ENCODE data around the gene DBF4B.

Gene DBF4B

DNA sequence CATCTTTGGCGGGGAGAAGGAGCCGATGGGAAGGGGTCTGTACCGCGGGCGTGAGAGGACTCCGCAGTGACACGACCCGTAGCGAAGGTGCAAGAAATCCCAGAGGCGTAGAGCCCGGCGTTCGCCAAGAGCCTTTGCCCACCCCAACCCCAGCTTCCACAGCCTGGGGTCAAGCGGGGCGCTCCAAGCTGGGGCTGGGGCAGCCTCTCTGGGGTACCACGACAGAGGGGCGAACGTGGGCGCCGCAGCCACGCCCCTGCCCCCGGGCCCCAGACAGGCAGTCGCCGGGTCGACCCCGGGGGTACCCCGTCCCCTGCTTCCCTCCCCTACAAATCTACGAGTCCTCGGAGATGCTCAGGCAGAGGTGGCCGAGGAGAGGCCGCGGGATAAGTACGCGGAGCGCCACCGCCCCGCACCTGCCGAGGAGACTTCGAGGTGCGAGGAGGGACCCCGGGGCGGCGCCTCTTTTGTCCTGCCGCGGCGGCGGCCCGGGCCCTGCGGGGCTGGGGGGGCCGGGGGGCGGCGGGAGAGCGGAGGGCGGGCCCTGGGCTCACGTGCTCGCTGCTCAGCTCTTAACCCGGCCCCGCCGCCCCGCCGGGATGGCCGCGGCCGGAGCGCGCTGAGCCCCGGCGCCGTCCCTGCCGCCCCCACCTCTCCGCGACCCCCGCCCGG lies 50.1 kb downstream of the DBF4B start, which contains the start of gene ADAM11:
Gene ADAM11, plus strand, starts transcription at position 575 of the 672 bp plus-strand sequence. CDS start 212 bp downstream, outside the sequence.
- DNase-seq (ENCODE audit: extremely low spot score, insufficient read length, low read depth) (no peak), FAIRE-seq (no peak)

DNA sequence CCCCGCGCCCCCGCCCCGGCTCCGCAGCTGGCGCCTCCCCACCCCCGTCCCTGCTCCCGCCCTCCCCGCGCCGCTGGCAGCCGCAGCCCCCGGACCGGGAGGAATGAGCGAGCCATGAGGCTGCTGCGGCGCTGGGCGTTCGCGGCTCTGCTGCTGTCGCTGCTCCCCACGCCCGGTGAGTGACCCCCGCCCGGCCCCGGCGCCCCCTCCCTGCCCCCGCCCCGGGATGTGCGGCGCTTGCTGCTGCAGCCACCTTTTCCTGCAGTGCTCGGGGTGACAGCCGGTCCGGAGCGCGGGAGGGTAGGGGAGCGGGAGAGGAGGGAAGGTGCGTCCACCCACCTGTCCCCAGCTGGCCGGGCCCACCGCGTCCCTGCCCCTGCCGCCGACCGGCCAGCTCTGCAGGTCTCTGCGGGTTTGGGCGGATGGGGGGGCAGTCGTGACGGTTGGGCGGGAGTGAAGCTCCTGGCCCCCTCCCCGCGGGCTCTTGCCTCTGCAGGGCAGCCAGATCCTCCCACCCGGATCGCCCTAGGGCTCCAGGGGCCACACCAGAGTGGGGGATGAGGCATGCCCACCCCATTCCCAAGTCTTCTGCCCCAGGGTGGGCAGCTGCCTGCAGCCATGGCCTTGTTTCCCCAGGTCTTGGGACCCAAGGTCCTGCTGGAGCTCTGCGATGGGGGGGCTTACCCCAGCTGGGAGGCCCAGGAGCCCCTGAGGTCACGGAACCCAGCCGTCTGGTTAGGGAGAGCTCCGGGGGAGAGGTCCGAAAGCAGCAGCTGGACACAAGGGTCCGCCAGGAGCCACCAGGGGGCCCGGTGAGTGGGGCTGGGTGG lies 50.8 kb downstream of the DBF4B start:
- FAIRE-seq (no peak), DNase-seq (ENCODE audit: extremely low spot score, insufficient read length, low read depth) (no peak)

DNA sequence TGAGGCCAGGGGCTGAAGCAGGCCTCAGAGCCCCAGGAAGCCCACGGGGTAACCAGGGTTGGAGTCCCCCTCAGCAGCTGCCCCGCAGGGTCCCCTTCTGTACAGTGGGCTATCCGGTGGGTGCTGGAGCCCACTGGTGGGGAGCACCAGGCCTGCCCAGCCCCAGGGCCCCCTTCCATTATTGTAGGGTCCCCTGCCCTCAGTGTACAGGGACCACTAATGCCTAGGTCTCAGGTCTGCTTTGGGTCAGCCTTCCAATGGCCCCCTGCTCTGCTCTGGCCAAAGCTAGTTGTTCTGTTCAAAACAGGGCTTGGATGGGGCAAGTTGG lies 51.4 kb downstream of the DBF4B start:
- FAIRE-seq (no peak), DNase-seq (ENCODE audit: extremely low spot score, insufficient read length, low read depth) (no peak)

DNA sequence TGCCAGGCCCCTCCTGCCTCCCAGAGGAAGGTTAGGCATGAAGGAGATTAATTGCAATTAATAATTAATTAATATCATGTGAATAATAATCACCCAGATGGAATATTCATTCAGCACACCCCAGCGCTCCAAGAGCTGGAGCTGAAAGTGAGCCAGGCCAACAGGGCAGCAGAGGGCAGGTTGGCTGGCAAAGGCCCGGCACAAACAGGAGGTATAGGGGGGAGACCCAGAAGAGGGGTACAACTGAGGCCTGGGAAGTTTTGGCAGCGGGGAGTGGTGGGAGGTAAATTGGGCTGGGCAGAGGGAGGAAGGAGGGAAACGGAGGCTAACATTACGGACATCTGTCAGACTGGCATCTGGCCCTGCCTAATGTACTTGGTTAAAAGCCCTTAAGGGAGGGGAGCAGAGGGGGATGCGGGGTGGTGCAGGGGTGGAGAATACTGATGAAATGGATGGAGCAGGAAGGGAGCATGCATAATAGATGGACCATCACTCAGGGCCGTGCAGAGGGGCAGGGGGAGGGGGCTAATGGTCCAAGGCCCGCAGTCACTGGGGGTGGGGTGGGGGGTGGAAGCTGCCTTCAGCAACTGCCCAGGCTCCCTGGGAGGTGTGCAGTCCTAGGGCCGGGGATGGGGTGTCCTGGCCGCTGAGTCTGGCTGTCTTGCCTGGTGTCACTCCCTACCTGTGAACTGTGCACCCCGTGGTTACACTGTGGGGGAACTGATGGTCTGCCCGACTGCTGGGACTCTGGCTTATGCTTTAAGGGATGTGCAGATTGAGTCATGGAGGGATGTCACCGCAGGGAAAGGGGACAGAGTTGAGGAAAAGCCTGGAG lies 52.2 kb downstream of the DBF4B start:
- no peak for DNase-seq (ENCODE audit: extremely low spot score, insufficient read length, low read depth)
- FAIRE-seq: no peak

DNA sequence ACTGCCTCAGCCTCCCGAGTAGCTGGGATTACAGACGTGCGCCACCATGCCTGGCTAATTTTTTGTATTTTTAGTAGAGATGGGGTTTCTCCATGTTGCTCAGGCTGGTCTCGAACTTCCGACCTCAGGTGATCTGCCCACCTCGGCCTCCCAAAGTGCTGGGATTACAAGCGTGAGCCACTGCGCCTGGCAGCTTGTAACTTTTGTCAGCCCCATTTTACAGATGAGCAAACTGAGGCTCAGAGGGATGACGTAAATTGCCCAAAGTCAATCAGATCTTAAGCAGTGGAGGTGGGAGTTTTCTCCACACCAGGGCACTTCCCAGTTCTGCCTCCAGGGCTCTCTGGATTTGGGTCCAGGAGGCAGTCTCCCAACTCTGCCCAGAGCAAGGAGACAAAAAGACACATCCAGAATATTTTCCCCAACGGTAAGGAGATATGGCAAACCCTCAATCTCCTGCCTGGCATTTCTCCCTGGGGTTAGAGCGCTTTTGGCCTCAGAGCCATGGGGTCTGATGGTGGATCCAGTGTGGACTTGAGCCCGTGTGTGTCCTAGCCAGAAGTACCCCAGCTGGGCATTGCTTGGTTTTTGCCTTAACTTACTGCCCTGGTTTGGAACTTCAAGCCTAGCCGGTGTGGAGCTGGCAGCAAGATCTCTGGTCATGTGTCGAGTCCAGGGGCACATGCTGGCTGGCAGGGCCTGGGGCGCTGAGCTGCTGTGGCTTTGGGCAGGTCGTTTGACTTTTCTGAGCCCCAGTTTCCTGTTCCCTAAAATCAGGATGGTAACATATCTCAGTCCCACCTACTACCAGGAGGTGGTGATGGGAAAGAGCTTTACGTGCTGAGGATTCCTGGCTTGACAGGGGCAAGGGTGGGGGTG lies 53.7 kb downstream of the DBF4B start:
- no peak for DNase-seq (ENCODE audit: extremely low spot score, insufficient read length, low read depth)
- FAIRE-seq: no peak

DNA sequence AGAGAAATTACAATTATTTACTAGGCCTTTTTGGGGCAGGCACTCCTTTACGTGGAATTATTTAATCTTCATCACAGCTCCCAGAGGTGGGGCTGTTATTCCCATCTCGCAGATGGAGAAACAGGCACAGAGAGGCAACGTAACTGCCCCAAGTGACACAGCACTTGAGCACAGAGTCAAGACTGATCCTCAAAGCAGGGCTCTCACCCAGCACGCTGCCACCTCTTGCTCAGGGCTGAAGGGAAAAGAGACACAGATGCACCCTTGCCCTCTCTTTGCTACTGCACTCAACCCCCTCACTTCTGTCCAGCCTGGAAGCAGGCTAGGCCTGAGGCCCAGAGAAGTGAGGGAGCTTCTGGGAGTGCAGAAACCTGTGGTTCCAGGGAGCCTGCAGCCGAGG lies 54.7 kb downstream of the DBF4B start:
- DNase-seq (ENCODE audit: extremely low spot score, insufficient read length, low read depth) (no peak), FAIRE-seq (no peak)

DNA sequence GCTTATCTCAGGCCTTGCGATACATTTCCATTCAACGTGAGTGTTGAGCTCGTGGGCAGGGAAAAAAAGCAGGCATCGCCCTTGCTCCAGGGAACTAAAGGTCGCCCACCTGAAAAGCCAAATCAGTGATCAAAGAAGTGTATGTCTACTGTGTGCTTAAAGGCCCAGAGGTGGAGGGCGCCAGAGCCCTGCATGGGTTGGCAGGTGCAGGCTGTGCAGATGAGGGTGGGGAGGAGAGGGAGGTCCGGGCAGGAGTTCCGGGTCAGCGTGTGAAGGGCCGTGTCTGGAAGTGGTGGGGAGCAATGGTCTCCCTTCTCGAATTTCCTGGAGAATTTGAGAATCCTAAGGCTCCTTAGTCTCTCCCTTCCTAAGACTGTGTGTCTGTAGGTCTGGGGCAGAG lies 57.5 kb downstream of the DBF4B start:
- FAIRE-seq: no peak
- DNase-seq (ENCODE audit: extremely low spot score, insufficient read length, low read depth): no peak

DNA sequence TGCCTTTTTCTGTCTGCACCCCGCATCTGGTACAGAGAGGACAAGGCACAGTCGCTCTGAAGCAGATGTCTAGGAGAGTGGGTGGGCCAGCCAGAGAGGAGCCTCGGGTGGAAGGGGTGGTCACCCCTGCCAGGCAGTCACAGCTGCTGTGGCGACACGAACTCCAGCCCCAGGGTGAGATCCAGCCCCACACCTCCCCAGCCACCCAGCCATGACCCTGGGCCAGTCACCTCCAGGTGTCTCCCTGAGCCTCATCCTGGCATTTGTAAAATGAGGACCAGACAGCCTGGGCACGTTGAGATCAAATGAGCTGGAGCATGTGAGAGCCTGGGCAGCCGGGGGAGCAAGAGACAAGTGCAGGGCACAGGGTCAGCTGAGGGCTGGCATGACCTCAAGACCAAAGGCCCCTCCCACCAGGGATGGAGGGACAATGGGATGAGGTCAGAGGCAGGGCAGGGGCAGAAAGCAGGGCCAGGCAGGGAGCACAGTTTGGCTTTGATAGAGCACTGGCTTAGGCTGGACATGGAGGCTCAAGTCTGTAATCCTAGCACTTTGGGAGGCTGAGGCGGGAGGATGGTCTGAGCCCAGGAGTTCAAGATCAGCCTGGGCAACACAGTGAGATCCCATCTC lies 58.1 kb downstream of the DBF4B start:
- FAIRE-seq (no peak), DNase-seq (ENCODE audit: extremely low spot score, insufficient read length, low read depth) (no peak)

DNA sequence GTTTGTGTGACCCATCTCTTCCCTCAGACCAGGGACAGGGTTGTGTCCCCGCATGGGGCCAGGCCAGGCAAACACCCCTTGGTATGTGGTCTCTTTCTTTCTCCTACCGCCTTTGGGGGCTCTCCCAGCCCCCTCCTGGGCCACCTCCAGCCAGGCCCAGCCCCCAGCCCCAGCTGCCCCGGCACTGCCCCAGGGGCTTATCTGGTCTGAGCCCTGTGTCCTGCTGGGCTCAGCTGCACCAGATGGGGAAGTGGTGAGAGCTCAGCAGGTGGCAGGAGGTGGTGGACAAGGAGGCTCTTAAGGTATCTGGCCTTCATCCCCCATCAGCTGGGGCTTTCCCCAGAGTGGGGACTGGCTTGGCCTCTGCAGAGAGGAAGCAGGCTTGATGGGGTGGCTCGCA lies 59.0 kb downstream of the DBF4B start:
- DNase-seq (ENCODE audit: extremely low spot score, insufficient read length, low read depth): no peak
- FAIRE-seq: peak; percentile 9

DNA sequence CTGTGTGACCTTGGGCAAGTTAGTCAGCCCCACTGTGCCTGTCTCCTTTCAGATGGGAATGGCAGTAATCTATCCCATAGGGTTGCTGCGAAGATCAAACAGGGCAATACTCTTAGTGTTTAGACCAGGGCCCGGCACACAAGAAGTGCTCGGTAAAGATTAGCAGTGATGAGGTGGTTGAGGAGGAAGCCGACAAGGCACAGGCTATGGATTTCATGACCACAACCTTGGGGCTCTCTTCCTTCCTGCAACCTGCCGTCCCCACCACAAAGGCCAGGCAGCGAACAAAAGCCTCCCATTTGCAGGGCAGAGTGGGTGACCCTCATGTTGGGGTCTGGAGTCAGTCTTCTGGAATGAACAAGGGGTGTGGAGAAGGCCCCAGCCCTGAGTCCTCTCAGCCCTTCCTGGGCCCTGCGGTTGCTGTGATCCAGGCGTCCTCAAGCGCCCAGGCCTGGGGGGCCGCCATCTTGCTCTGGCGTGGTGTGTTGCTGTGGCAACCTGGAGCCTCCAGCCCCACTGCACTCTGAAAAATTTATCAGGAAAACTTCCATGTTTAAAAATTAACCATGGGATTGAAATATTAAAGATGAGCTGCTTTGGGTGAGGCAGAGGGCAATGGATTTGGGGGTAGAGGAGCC lies 60.2 kb downstream of the DBF4B start:
- no peak for DNase-seq (ENCODE audit: extremely low spot score, insufficient read length, low read depth)
- FAIRE-seq: peak; percentile 15

DNA sequence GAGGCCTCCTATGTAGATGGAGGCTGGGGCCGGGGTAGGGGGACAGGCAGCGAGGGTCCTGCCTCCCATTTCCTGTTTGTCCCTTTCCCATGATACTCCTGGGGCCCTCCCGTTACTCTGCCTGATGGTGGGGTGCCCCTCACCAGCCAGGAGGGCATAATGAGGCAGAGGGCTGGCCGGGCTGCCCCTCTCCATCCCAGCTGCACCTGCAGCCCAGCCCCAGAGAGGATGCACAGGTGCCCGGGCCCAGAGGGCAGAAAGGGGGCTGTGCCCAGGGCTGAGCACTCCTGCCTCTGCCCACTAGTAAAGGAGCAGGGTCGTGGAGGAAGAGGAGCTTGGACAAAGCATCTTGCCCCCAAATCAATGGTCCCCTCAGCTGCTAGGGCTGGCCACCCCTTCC lies 60.8 kb downstream of the DBF4B start:
- no peak for DNase-seq (ENCODE audit: extremely low spot score, insufficient read length, low read depth)
- no peak for FAIRE-seq

DNA sequence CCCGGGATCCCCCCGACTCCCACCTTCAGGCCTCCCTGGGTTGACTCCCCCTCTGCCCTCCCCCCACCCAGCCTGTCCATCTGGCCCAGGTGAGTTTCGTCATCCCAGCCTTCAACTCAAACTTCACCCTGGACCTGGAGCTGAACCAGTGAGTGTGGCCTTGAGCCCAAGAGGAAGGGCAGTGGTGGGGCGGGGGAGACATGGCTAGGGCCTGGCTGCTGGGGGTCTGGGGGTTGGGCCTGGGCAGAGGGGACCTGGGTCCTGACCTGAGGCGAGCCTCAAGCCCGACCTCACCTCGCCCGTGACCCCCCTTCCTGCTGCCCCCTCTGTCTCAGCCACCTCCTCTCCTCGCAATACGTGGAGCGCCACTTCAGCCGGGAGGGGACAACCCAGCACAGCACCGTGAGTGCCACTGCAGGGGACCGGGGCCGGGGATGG lies 61.2 kb downstream of the DBF4B start:
- DNase-seq (ENCODE audit: extremely low spot score, insufficient read length, low read depth) (no peak), FAIRE-seq (no peak)

DNA sequence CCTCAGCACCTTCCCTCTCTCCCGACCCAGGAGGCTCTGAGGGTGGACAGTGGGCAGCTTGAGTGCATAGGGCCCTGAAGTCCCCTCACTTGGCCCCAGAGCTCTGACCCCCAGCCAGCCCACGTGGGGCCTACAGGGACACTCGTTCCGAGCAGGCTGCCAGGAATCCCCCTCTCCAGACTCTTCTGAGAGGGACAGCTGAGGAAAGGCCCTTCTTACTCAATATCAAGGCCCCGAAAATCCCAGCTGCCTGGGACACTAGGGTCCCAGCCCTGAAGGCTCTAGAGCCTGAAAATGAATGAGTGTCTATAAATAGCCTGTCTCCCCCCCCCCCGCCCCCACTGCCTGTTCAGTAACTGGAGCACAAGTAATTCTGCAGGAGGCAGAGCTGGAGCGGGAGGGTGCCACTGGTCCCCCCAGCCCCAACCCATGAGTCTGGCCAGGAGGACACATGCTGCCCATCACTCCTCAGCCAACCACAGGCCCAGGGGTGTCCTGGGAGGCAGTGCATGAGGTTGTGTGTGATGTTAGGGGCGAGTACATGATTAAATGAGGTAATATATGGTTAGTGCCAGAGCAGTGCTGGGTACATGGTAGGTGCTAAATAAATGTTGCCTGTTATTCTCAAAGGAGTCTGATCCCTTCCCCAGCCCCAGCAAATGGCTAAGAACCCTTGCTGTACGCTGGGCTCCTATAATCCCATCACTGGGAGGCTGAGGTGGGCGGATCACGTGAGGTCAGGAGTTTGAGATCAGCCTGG lies 61.9 kb downstream of the DBF4B start:
- no peak for FAIRE-seq

DNA sequence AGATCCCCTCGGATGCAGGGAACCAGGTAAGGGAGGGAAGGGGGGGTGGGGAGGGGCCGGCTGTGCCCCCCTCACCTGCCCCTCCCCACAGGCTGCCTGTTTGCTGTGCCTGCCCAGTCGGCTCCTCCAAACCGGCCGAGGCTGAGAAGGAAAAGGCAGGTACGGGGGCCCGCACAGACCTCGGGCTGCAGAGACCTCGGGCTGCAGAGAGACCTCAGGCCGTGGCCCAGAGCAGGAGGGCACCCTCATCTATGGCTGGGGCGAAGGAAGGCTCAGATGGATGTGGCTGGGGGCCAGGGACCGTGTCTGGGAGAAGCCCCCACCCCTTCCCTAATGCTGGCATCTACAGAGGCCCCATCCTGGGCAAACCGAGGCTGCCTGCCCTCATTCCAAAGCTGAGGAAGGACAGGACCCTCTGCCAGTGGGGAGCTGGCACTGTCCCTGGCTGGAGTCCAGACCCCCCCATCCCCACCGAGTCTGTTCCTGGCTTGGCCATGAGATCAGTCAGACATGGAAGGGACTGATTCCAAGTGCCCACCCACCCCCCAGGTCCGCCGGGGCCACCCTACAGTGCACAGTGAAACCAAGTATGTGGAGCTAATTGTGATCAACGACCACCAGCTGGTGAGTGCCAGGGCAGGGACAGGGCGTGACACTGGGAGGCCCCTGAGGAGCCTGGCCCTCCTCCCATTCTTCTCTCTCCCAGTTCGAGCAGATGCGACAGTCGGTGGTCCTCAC lies 64.0 kb downstream of the DBF4B start:
- FAIRE-seq: no peak
- no peak for DNase-seq (ENCODE audit: extremely low spot score, insufficient read length, low read depth)

More for the DNA sequence above, 61.9 kb downstream of the DBF4B start:
- no peak for DNase-seq (ENCODE audit: extremely low spot score, insufficient read length, low read depth)

DNA sequence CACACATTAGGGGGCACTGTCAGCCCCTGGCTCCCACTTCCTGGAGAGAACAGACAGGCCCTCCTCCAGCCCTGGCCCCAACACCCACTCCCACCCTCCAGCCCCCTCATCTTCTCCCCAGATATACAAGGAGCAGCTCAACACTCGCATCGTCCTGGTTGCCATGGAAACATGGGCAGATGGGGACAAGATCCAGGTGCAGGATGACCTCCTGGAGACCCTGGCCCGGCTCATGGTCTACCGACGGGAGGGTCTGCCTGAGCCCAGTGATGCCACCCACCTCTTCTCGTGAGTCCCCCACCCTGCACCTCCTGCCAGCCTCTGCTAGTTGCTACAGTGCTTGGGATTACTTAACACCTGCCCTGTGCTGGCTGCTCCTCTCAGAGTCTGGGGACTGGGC lies 64.7 kb downstream of the DBF4B start:
- FAIRE-seq (no peak), DNase-seq (ENCODE audit: extremely low spot score, insufficient read length, low read depth) (no peak)

DNA sequence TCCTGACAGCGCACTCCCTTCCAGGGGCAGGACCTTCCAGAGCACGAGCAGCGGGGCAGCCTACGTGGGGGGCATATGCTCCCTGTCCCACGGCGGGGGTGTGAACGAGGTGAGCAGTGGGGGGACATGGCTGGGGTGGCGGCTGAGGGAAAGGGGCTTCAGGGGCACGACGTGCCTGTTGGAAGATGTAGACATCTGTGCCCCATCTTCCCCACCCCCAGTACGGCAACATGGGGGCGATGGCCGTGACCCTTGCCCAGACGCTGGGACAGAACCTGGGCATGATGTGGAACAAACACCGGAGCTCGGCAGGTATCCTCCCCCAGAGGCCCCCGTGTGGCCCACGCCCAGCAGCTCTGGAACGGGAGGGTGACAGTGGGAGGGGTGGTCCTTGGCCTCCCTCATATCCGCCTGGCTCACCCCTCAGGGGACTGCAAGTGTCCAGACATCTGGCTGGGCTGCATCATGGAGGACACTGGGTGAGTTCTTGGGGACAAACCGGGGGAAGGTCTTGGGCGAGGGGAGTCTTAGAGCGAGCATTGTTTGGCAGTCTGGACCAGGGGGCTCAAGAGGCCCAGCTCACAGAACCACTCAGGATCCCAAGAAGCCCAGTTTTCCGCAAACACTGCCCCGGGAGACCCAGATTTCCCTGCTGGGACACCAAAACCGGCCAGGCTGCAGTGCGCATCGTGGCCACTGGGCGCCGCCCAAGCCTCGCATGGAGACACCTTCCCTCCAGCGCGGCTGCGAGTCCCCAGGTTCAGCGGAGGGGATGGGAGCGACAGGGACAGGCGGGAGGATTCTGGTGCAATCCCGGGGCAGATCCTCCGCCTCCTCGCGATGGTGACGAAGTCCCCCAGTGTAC lies 66.0 kb downstream of the DBF4B start:
- DNase-seq (ENCODE audit: extremely low spot score, insufficient read length, low read depth) (peak; percentile 87), FAIRE-seq (peak; percentile 88)

Data from GM18507 (cell line).